ENCODE results near the gene MFN1.
"Not testable (repeated sequence)": the region's sequence is repeated elsewhere in the genome, so short reads cannot be mapped to it uniquely, and the experiment has no call there.

MFN1 gene

DNA sequence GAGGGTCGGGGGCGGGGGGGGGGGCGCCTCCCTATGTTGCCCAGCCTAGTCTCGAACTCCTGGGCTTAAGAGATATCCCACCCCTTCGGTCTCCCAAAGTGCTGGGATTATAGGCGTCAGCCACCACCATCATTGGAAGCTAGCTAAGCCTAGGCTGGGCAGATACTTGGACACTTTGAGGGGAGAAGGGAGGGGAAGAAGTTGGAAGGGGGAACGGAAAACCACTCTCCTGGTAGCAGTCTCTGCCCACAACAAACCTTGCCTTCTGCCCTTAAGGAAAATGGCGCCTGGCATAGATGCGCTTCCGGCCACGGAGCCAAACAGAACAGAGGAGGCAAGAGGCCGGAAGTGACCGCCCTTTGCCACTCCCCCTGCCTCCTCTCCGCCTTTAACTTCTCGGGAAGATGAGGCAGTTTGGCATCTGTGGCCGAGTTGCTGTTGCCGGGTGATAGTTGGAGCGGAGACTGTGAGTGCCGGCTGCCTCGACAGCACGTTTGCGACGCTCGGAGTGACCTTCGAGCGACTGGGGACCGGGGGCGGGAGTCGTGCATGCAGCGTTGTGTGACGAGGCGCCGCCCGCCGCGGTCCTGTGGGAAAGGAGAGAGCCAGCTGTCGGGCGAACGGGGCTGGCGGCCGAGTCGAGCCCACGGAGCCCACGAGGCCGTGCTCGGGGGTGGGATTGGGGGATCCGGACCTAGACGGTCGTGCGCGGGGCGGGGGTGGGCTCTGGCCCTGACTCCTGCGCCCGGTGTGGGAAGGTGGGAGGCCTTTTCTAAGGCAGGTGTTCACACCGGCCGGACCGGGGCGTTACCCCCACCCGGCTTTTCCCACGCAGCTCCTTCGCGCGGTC is at the start of gene MFN1:
Gene MFN1 (plus strand): TSS at position 365 of the 850 bp plus-strand sequence. CDS start 1,143 bp downstream, outside the sequence.
- Mint-ChIP-seq H3K27ac (peak within 1 kb of the TSS; percentile 96), H3K36me3 (peaks cover 10% of the 10 kb centered on the region), H3K4me3 (peak within 1 kb of the TSS; percentile 100), H3K4me1 (peaks cover 32% of the 10 kb centered on the region), H3K9me3 (no peaks in the 10 kb centered on the region), H3K27me3 (no peaks in the 10 kb centered on the region)

DNA sequence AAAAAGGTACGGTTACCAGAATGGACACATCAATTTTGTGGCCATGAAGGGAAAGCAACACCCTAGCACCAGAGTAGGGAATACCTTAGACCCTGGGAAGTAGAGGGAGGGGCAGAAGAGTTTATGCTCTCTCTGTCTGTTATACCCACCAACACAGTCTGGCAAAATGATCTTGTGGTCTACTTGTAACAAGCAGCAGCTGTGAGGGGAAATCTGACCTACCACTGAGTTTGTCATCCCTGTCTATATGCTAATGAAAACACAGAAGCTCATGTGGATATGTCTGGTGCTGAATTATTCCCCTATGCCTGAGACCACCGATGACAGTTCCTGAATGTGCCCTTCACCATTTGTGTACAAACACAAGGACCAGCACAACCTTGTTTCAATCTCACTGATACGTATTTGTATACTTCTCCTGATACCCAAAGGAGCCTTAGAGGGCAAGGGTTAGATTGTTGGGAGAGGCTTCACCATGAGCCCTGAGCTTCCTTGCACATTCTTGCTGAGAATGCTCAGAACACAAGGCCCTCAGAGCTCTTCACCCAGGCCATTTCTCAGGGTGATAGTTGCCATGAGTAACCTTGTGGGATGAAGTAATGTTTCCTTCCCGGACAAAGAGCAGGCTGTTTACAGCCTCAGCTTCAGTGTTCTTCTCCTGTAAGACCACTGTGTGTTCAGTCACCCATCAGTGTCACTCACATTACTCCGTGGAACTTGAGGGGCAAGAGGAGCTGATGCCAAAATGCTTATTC is 49.4 kb upstream of the MFN1 start:
- H3K27me3 Mint-ChIP-seq: peaks cover 2% of the 10 kb centered on the region
- no peaks in the 10 kb centered on the region for H3K9me3 Mint-ChIP-seq
- no peak overlapping the region for H3K4me3 Mint-ChIP-seq
- no peak overlapping the region for H3K27ac Mint-ChIP-seq
- no peaks in the 10 kb centered on the region for H3K36me3 Mint-ChIP-seq
- no peaks in the 10 kb centered on the region for H3K4me1 Mint-ChIP-seq

DNA sequence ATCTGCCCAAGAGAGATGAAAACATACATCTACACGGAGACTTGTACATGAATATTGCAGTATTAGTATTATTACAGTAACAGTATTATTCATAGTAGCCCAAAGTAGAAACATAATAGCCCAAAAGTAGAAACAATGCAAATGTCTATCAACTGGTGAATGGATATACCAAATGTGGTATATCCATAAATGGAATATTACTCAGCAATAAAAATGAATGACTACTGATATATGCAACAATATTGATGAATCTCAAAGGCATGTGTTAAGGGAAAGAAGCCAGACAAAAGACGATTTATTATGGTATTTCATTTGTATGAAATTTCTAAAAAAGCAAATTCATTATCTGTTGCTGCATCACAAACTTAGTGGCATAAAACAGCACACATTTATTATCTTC is 48.2 kb upstream of the MFN1 start:
- no peak overlapping the region for H3K4me3 Mint-ChIP-seq
- H3K4me1 Mint-ChIP-seq: no peaks in the 10 kb centered on the region
- no peak overlapping the region for H3K27ac Mint-ChIP-seq
- H3K36me3 Mint-ChIP-seq: no peaks in the 10 kb centered on the region
- no peaks in the 10 kb centered on the region for H3K9me3 Mint-ChIP-seq
- H3K27me3 Mint-ChIP-seq: peaks cover 2% of the 10 kb centered on the region

DNA sequence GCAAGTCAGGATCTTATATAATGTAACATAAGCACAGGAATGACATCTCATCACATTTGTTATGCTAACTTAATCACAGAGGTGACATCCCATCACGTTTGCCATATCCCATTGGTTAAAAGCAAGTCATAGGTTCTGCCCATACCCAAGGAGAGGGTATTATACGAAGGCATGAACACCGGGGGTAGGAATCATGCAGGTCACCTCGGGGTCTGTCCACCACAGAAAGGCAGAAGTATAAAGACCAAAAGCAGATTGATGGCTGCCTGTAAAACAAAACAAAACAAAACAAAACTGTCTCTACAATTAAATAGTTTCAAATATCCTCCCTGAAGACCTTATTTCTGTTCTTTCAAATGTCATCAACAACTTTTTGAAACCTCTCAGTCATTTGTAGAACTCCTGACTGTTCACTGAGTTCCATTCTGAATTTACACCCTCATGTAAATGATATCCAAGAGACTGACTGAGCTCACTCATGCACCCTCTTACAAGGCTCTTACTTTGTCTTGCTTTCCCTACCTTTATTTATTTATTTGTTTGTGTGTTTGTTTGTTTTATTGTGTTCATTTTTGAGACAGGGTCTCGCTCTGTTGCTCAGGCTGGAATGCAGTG is 47.4 kb upstream of the MFN1 start:
- no peaks in the 10 kb centered on the region for H3K36me3 Mint-ChIP-seq
- no peaks in the 10 kb centered on the region for H3K9me3 Mint-ChIP-seq
- no peak overlapping the region for H3K27ac Mint-ChIP-seq
- H3K27me3 Mint-ChIP-seq: peaks cover 2% of the 10 kb centered on the region
- H3K4me1 Mint-ChIP-seq: no peaks in the 10 kb centered on the region
- H3K4me3 Mint-ChIP-seq: no peak overlapping the region

DNA sequence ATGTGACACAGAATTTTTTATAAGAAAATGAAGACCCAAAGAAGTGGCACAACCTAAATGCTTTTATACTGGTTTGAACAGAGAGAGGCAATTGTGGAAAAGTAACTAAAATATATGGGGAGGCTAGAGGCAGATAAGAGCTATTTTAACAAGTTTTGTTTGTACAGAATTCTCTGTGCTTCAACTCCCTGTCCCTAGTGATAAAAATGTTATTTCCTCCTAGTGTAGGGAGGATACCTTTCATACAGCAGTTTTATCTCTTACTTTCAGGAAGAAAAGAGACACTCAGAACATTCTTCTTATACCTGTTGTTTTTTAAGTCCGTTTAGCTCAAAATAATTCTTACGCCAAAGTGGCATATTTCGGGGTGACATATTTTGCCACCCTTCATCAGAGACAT is 45.9 kb upstream of the MFN1 start:
- Mint-ChIP-seq H3K9me3 (no peaks in the 10 kb centered on the region), H3K27ac (no peak overlapping the region), H3K4me3 (no peak overlapping the region), H3K4me1 (no peaks in the 10 kb centered on the region), H3K27me3 (peaks cover 2% of the 10 kb centered on the region), H3K36me3 (no peaks in the 10 kb centered on the region)

DNA sequence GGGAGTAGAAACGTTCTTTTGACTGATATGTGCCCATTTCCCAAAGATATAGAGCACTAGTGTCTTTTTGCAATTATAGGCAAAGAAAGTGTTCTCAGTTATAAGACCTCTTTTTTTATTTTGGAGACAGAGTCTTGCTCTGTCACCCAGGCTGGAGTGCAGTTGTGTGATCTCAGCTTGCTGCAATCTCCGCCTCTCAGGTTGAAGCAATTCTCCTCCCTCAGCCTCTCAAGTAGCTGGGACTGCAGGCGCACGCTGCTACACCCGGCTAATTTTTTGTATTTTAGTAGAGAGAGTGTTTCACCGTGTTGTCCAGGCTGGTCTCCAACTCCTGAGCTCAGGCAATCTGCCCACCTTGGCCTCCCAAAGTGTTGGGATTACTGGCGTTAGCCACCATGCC is 45.4 kb upstream of the MFN1 start:
- H3K4me1 Mint-ChIP-seq: no peaks in the 10 kb centered on the region
- no peaks in the 10 kb centered on the region for H3K9me3 Mint-ChIP-seq
- H3K4me3 Mint-ChIP-seq: no peak overlapping the region
- no peaks in the 10 kb centered on the region for H3K36me3 Mint-ChIP-seq
- H3K27ac Mint-ChIP-seq: no peak overlapping the region
- no peaks in the 10 kb centered on the region for H3K27me3 Mint-ChIP-seq

DNA sequence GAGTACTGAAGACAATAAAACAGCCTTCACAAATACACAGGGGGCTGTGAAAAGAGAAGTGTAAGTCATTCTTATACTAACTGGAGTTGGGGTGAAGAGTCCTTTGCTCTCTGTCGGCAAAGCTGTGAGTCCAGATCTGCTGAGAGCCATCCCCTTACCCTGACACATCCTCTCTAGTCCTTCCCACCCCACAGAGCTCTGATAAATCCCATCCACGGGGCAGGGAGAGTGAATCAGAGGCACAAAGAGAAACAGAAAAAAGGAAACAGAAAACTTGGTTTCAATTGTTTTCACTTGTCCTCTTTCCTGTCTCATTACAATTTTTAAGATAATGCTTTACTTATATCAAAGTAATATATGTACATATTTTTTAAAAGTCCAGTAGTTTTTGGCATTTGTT is 42.9 kb upstream of the MFN1 start:
- Mint-ChIP-seq H3K27ac (no peak overlapping the region), H3K36me3 (no peaks in the 10 kb centered on the region), H3K27me3 (no peaks in the 10 kb centered on the region), H3K4me1 (no peaks in the 10 kb centered on the region), H3K9me3 (no peaks in the 10 kb centered on the region), H3K4me3 (no peak overlapping the region)

DNA sequence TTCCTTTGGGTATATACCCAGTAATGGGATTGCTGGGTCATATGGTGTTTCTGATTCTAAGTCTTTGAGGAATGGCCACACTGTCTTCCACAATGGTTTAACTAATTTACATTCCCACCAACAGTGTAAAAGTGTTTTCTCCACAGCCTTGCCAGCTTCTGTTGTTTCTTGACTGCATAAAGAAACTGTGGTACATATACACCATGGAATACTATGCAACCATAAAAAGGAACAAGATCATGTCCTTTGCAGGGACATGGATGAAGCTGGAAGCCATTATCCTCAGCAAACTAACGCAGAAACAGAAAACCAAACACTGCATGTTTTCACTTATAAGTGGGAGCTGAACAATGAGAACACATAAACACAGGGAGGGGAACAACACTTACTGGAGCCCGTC is 40.1 kb upstream of the MFN1 start:
- H3K27ac Mint-ChIP-seq, H3K27me3 Mint-ChIP-seq, H3K4me1 Mint-ChIP-seq, H3K4me3 Mint-ChIP-seq, H3K9me3 Mint-ChIP-seq, H3K36me3 Mint-ChIP-seq: not testable (repeated sequence)

GRCh38 chr3:179308001-179308400 is 39.5 kb upstream of the MFN1 start:
- no peaks in the 10 kb centered on the region for H3K36me3 Mint-ChIP-seq
- H3K9me3 Mint-ChIP-seq: no peaks in the 10 kb centered on the region
- no peak overlapping the region for H3K4me3 Mint-ChIP-seq
- peaks cover 2% of the 10 kb centered on the region for H3K27me3 Mint-ChIP-seq
- H3K4me1 Mint-ChIP-seq: no peaks in the 10 kb centered on the region
- H3K27ac Mint-ChIP-seq: no peak overlapping the region

DNA sequence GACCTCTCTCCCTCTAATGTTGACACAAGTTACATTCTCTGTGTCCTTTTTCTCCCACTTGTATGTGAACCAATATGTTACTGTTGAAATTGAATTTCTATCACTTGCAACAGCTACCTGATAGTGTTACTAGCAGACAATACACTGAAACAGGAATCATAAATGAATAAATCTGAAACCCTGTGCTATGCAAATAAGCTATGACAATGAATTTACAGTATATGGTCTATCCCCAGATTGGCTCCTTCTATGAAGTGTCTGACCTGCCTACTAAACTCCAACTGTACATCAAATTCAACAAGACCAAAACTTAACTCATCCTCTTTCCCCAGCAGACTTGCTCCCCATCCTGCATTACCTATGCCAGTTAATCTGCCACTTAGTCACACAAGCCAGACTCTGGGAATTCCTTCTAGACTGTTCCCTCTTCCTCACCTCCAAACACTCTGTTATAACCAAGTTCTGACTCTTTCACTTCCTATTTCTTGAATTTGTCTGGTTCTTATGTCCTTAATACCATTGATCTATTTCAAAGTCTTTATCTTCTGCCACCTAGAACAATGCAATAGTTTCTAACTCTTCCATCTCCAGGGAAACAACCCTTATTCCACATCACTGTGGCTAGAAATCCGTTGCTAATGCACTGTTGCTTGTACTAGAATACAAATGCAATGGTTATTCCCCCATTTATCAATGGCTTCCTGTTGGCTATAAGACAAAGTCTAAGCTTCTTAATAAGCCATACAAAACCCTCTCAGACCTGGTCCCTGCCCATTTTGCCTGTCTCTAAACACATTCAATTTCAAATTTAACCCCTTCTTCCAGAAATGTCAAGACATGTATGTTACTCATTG is 38.1 kb upstream of the MFN1 start:
- Mint-ChIP-seq H3K27ac (no peak overlapping the region), H3K9me3 (no peaks in the 10 kb centered on the region), H3K27me3 (peaks cover 2% of the 10 kb centered on the region), H3K36me3 (no peaks in the 10 kb centered on the region), H3K4me3 (no peak overlapping the region), H3K4me1 (no peaks in the 10 kb centered on the region)

- H3K4me3 Mint-ChIP-seq: no peak overlapping the region
- H3K9me3 Mint-ChIP-seq: no peaks in the 10 kb centered on the region
- no peak overlapping the region for H3K27ac Mint-ChIP-seq
- no peaks in the 10 kb centered on the region for H3K36me3 Mint-ChIP-seq
- H3K27me3 Mint-ChIP-seq: no peaks in the 10 kb centered on the region
- peaks cover 23% of the 10 kb centered on the region for H3K4me1 Mint-ChIP-seq
Observed at GRCh38 chr3:179318876-179319275, 28.6 kb upstream of the MFN1 start.

GRCh38 chr3:179321668-179322285 is 25.7 kb upstream of the MFN1 start:
- Mint-ChIP-seq H3K27me3 (no peaks in the 10 kb centered on the region), H3K9me3 (no peaks in the 10 kb centered on the region), H3K4me3 (peak overlapping the region; percentile 78), H3K27ac (peak overlapping the region; percentile 78), H3K4me1 (peaks cover 29% of the 10 kb centered on the region), H3K36me3 (no peaks in the 10 kb centered on the region)

DNA sequence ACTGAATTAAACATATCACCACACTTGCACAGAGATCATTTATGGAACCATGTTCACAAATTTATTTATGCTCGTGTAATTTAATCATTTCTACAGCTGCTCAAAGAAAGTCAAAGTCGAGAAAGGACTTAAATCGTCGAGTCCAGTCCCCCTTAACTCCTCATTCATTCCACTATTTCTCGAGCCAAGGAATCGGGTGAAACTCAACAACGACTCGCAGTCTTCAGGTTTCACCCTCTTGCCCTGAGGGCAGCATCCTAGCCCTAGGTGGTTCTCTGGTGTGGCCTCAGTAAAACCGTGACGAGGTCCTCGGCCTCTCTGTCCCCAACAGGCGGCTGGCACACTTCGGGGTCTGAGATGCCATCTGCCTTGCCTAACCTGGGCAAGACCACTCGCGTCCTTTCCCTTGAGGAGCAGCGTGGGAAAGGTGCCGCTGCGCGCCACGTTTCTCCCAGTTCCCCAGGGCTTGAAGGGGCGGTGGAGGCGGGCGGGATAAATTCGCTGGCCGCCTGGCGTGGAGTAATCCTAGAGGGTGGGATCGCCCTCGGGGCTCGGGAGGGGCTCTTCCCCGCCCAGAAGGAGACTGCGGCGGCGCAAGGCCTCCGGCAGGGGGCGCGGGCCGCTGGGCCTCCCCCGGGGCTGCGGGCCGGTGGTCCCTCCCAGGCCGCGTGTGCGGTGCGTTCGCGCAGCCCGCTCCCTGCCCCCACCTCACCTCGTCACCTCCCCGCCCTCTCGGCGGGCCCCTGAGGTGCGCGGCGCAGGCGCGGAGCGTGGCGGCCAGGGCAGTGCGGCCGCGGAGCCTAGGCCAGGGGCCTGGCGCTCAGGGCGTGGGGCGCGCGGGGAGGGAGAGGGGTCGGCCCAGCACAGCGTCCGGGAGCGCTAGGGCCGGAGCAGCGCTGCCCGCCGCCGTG is 25.0 kb upstream of the MFN1 start, which contains the start of gene ZNF639:
Gene ZNF639 (plus strand): TSS at position 746 of the 911 bp plus-strand sequence. CDS start 5,263 bp downstream, outside the sequence.
- Mint-ChIP-seq H3K9me3 (no peaks in the 10 kb centered on the region), H3K36me3 (peaks cover 1% of the 10 kb centered on the region), H3K27ac (peak within 1 kb of the TSS; percentile 97), H3K27me3 (no peaks in the 10 kb centered on the region), H3K4me1 (peaks cover 32% of the 10 kb centered on the region), H3K4me3 (peak within 1 kb of the TSS; percentile 97)
